ENCODE results near the gene HRK. TPM values are rescaled to one million over a fixed set of nuclear protein-coding genes. Genes with fewer than 3 reads are reported as not detected.

Gene HRK
- total RNA-seq, 1 experiment from 2014 or later, result 2.6 TPM

- DNase-seq, result no peak
- no peak overlapping the region for H2BK5ac ChIP-seq (ENCODE audit: insufficient read length, low read length)
- Mint-ChIP-seq H3K4me3 (no peak overlapping the region), H3K9me3 (no peaks in the 10 kb centered on the region), H3K36me3 (ENCODE audit: insufficient read depth in 1 of 3, low read depth in 3 of 3) (peaks cover 0 to 9% (median 2%) of the 10 kb centered on the region in 3 experiments; a peak in 3 of 7 replicates), H3K27ac (no peak overlapping the region), H3K4me1 (peaks cover 26 to 30% of the 10 kb centered on the region in 2 experiments), H3K27me3 (ENCODE audit: low read depth) (no peaks in the 10 kb centered on the region)
- no peak overlapping the region for H3K56ac ChIP-seq (ENCODE audit: insufficient read length, low read depth, low read length)
- no peak overlapping the region for H3K9ac ChIP-seq (ENCODE audit: extremely low read depth, insufficient read length, low read length)
- no peak for TF ChIP-seq CTCF (conservative IDR thresholded peaks at IDR 0.05)
- H3K79me1 ChIP-seq (ENCODE audit: insufficient read depth, low read depth, low read length, poor library complexity, severe bottlenecking), result no peaks in the 10 kb centered on the region
- peaks cover 3% of the 10 kb centered on the region for H3K23me2 ChIP-seq (ENCODE audit: insufficient read length, low read depth, low read length, poor library complexity, severe bottlenecking)
- no peak overlapping the region for H4K91ac ChIP-seq (ENCODE audit: insufficient read length, low read depth, low read length)
- no peaks in the 10 kb centered on the region for H3K9me3 ChIP-seq (ENCODE audit: control insufficient read depth, low read depth, low read length)
- H3K18ac ChIP-seq (ENCODE audit: insufficient read length, low read depth, low read length), result no peak overlapping the region
- no peak overlapping the region for H3K4ac ChIP-seq (ENCODE audit: low read depth, low read length)
- no peak overlapping the region for H4K5ac ChIP-seq (ENCODE audit: insufficient read length, low read depth, low read length)
- H2BK120ac ChIP-seq (ENCODE audit: low read depth, low read length, poor library complexity, severe bottlenecking), result no peak overlapping the region
- H2AFZ ChIP-seq (ENCODE audit: low read length), result no peak overlapping the region
- no peaks in the 10 kb centered on the region for H3K27me3 ChIP-seq (ENCODE audit: insufficient read depth, low read length)
- H2BK15ac ChIP-seq (ENCODE audit: low read depth, low read length), result no peak overlapping the region
- H3K27ac ChIP-seq (ENCODE audit: insufficient read length, low read depth, low read length), result no peak overlapping the region
- H3K4me1 ChIP-seq (ENCODE audit: insufficient read depth, low read length), result no peaks in the 10 kb centered on the region
- H3K4me2 ChIP-seq (ENCODE audit: insufficient read depth, insufficient read length, low read length), result no peak overlapping the region
- no peak overlapping the region for H3K23ac ChIP-seq (ENCODE audit: insufficient read length, low read depth, low read length)
- no peak overlapping the region for H2BK12ac ChIP-seq (ENCODE audit: insufficient read length, low read depth, low read length)
- H3K79me2 ChIP-seq (ENCODE audit: insufficient read depth, low read length), result no peaks in the 10 kb centered on the region; the same call in 1 of the 2 replicates
- H3K14ac ChIP-seq (ENCODE audit: insufficient read depth, low read length), result no peak overlapping the region
- no peak overlapping the region for H2BK20ac ChIP-seq (ENCODE audit: low read depth, low read length, poor library complexity, severe bottlenecking)
- H4K8ac ChIP-seq (replicated peaks; ENCODE audit: insufficient read length, low read depth, low read length), result no peak overlapping the region
- no peak overlapping the region for H2AK5ac ChIP-seq (ENCODE audit: insufficient read length, low read length)
- no peaks in the 10 kb centered on the region for H4K20me1 ChIP-seq (ENCODE audit: control insufficient read depth, insufficient read depth, insufficient read length)
- H3T11ph ChIP-seq (ENCODE audit: low read length), result no peak overlapping the region
Measured at GRCh38 chr12:116916122-116916521, 34.9 kb upstream of the HRK start.
